Parathyroid adenoma (tissue), 2 donors: ENCODE results near the gene SIM1.

Source experiments
- H2AFZ ChIP-seq: fragments of 300-600 bp; sonication (generic); one replicate; pipeline ENCODE4 v1.7.0; 2017; ENCODE audit warnings: antibody characterized with exemption, mild to moderate bottlenecking
- H3K27ac ChIP-seq: fragments of 300-600 bp; sonication (generic); one replicate; pipeline ENCODE4 v1.7.0; 2017
- H3K27me3 ChIP-seq: fragments of 300-600 bp; sonication (generic); one replicate; pipeline ENCODE4 v1.7.0; 2017; ENCODE audit warnings: low read length; ENCODE audit not compliant: control insufficient read depth, insufficient read depth
- H3K36me3 ChIP-seq: fragments of 300-600 bp; sonication (generic); one replicate; pipeline ENCODE4 v1.7.0; 2017; ENCODE audit warnings: low read length; ENCODE audit not compliant: control insufficient read depth, insufficient read depth
- H3K4me1 ChIP-seq: fragments of 300-600 bp; sonication (generic); one replicate; pipeline ENCODE4 v1.7.0; 2017; ENCODE audit warnings: control low read depth
- H3K4me2 ChIP-seq: fragments of 300-600 bp; sonication (generic); one replicate; pipeline ENCODE4 v1.7.0; 2017; ENCODE audit warnings: low read length
- H3K4me3 ChIP-seq: fragments of 300-600 bp; sonication (generic); one replicate; pipeline ENCODE4 v1.7.0; 2017; ENCODE audit warnings: low read depth, low read length
- H3K79me2 ChIP-seq: fragments of 300-600 bp; sonication (generic); one replicate; pipeline ENCODE4 v1.7.0; 2017; ENCODE audit warnings: control low read depth
- H3K9ac ChIP-seq: fragments of 300-600 bp; sonication (generic); one replicate; pipeline ENCODE4 v1.7.0; 2017; ENCODE audit warnings: mild to moderate bottlenecking
- H3K9me3 ChIP-seq: fragments of 300-600 bp; sonication (generic); one replicate; pipeline ENCODE4 v1.7.0; 2017; ENCODE audit warnings: low read length; ENCODE audit not compliant: control insufficient read depth
- CTCF ChIP-seq: fragments of 300-600 bp; sonication (generic); IDR thresholded peaks from one replicate; pipeline ENCODE4 v1.7.0; 2017; ENCODE audit warnings: antibody characterized with exemption, mild to moderate bottlenecking
- donor health status: primary hyperparathyroidism.

Gene SIM1

GRCh38 chr6:100344761-100345160 lies 120.0 kb downstream of the SIM1 start:
- no peak overlapping the region for H2AFZ ChIP-seq
- TF ChIP-seq CTCF = no peak
- H3K4me1 ChIP-seq = no peaks in the 10 kb centered on the region
- H3K9ac ChIP-seq = no peak overlapping the region
- no peaks in the 10 kb centered on the region for H3K27me3 ChIP-seq
- H3K4me2 ChIP-seq = no peak overlapping the region
- H3K36me3 ChIP-seq = no peaks in the 10 kb centered on the region
- H3K4me3 ChIP-seq = no peak overlapping the region
- H3K79me2 ChIP-seq = no peaks in the 10 kb centered on the region
- no peak overlapping the region for H3K27ac ChIP-seq
- no peaks in the 10 kb centered on the region for H3K9me3 ChIP-seq

GRCh38 chr6:100344321-100344720 lies 120.4 kb downstream of the SIM1 start:
- Histone ChIP-seq H3K9ac (no peak overlapping the region), H3K79me2 (no peaks in the 10 kb centered on the region), H3K36me3 (no peaks in the 10 kb centered on the region), H3K27me3 (no peaks in the 10 kb centered on the region), H3K27ac (no peak overlapping the region), H2AFZ (no peak overlapping the region), H3K9me3 (no peaks in the 10 kb centered on the region), H3K4me3 (no peak overlapping the region), H3K4me2 (no peak overlapping the region), H3K4me1 (no peaks in the 10 kb centered on the region)
- TF ChIP-seq CTCF = no peak

GRCh38 chr6:100343316-100344077 lies 121.2 kb downstream of the SIM1 start:
- Histone ChIP-seq H3K4me1 (no peaks in the 10 kb centered on the region), H3K27me3 (no peaks in the 10 kb centered on the region), H3K4me3 (no peak overlapping the region), H3K9me3 (no peaks in the 10 kb centered on the region), H3K4me2 (no peak overlapping the region), H3K9ac (no peak overlapping the region), H2AFZ (no peak overlapping the region), H3K27ac (no peak overlapping the region), H3K79me2 (no peaks in the 10 kb centered on the region), H3K36me3 (no peaks in the 10 kb centered on the region)
- no peak for TF ChIP-seq CTCF

- no peak for TF ChIP-seq CTCF
- H2AFZ ChIP-seq = no peak overlapping the region
- H3K9ac ChIP-seq = no peak overlapping the region
- H3K27me3 ChIP-seq = no peaks in the 10 kb centered on the region
- H3K27ac ChIP-seq = no peak overlapping the region
- H3K4me2 ChIP-seq = no peak overlapping the region
- no peaks in the 10 kb centered on the region for H3K9me3 ChIP-seq
- no peaks in the 10 kb centered on the region for H3K4me1 ChIP-seq
- H3K36me3 ChIP-seq = no peaks in the 10 kb centered on the region
- H3K4me3 ChIP-seq = no peak overlapping the region
- H3K79me2 ChIP-seq = no peaks in the 10 kb centered on the region
Measured at GRCh38 chr6:100342830-100343229, 121.9 kb downstream of the SIM1 start.
